ENCODE data around the gene COL18A1. TPM values are rescaled to one million over a fixed set of nuclear protein-coding genes. Genes with fewer than 3 reads are reported as not detected.

The COL18A1 gene
- total and polyA plus RNA-seq, 8 donors, result 38.7 to 301 (median 77.8) TPM

- Histone ChIP-seq H3K36me3 (no peaks in the 10 kb centered on the region), H3K27ac (peak overlapping the region in 2 of 4 donors; percentile 31 to 72), H3K4me1 (no peaks in the 10 kb centered on the region), H3K4me3 (no peak overlapping the region), H3K9me3 (no peaks in the 10 kb centered on the region), H3K27me3 (no peaks in the 10 kb centered on the region)
- DNase-seq (peak in 2 of 6 donors; percentile 6 to 41), FAIRE-seq (no peak), ATAC-seq (no peak)
- WGBS, 2 donors, result 63 to 72% methylated on average over 18 to 19 of the region's 21 CpGs
- intact Hi-C loops (cut with DNase I), result no loop called here
- TF ChIP-seq CTCF (IDR thresholded peaks at IDR 0.05), result no peak
Measured at GRCh38 chr21:45379171-45379900, 25.6 kb upstream of the COL18A1 start.

- 78 to 88% methylated on average over 29 to 32 of the region's 35 CpGs for WGBS, 2 donors
Measured at GRCh38 chr21:45379901-45380330, 25.0 kb upstream of the COL18A1 start.

GRCh38 chr21:45380566-45380965 lies 24.4 kb upstream of the COL18A1 start:
- Histone ChIP-seq H3K27me3 (no peaks in the 10 kb centered on the region), H3K27ac (no peak overlapping the region), H3K4me1 (no peaks in the 10 kb centered on the region), H3K9me3 (no peaks in the 10 kb centered on the region), H3K4me3 (no peak overlapping the region), H3K36me3 (no peaks in the 10 kb centered on the region)
- intact Hi-C loops (cut with DNase I), result no loop called here
- ATAC-seq (no peak), DNase-seq (peak in 4 of 6 donors; percentile 0 to 37 (median 18)), FAIRE-seq (no peak)
- WGBS, 2 donors, result 78 to 90% methylated on average over 30 of the region's 30 CpGs
- TF ChIP-seq CTCF (IDR thresholded peaks at IDR 0.05), result no peak

More at GRCh38 chr21:45379901-45380330, 25.0 kb upstream of the COL18A1 start:
- H3K27ac ChIP-seq, result no peak overlapping the region
- FAIRE-seq, result no peak
- ATAC-seq, result no peak
- no peaks in the 10 kb centered on the region for H3K9me3 ChIP-seq
- no peak for TF ChIP-seq CTCF (IDR thresholded peaks at IDR 0.05)
- H3K4me3 ChIP-seq, result no peak overlapping the region
- no peaks in the 10 kb centered on the region for H3K36me3 ChIP-seq
- peak in 1 of 6 donors; percentile 5 for DNase-seq
- no peaks in the 10 kb centered on the region for H3K27me3 ChIP-seq
- intact Hi-C loops (cut with DNase I), result no loop called here
- H3K4me1 ChIP-seq, result no peaks in the 10 kb centered on the region

GRCh38 chr21:45381036-45381787 lies 23.8 kb upstream of the COL18A1 start:
- ATAC-seq, result no peak
- no peak for TF ChIP-seq CTCF (IDR thresholded peaks at IDR 0.05)
- no peaks in the 10 kb centered on the region for H3K36me3 ChIP-seq
- DNase-seq, result peak in 4 of 6 donors; percentile 8 to 53 (median 32)
- intact Hi-C loops (cut with DNase I), result no loop called here
- no peak overlapping the region for H3K27ac ChIP-seq
- no peak for FAIRE-seq
- H3K4me3 ChIP-seq, result no peak overlapping the region
- 75 to 76% methylated on average over 24 of the region's 24 CpGs for WGBS, 2 donors
- H3K27me3 ChIP-seq, result no peaks in the 10 kb centered on the region
- no peaks in the 10 kb centered on the region for H3K9me3 ChIP-seq
- no peaks in the 10 kb centered on the region for H3K4me1 ChIP-seq
